A549 (cell line): ENCODE results near the gene JHY. TPM values are rescaled to one million over a fixed set of nuclear protein-coding genes. Genes with fewer than 3 reads are reported as not detected.
"Not testable (repeated sequence)": the region's sequence is repeated elsewhere in the genome, so short reads cannot be mapped to it uniquely, and the experiment has no call there.

Experiments used
- ATAC-seq, 2 experiments: fragments of 200-7000 bp in 1 of 2; fragments of >200 bp in 1 of 2; cut with Nextera tagmentation in 1 of 2; cut with Tn5 transposase in 1 of 2; 3 replicates each; pipeline versions ENCODE4 v1.8.0 to v1.9.1; 2018 to 2020; ENCODE audit warnings: mild to moderate bottlenecking in 1 of 2, moderate library complexity in 1 of 2
- CTCF ChIA-PET: fragments of 300-600 bp; sonication (Branson Sonifier 250); formaldehyde crosslinking; extraction: SDS; loops from one replicate; lab custom pipeline; 2021; ENCODE audit warnings: antibody characterized with exemption, inconsistent platforms; lab: Yijun Ruan, JAX
- POLR2A ChIA-PET: fragments of 350-600 bp; formaldehyde crosslinking; extraction: SDS; loops from one replicate; lab custom pipeline; 2021; ENCODE audit warnings: antibody characterized with exemption, inconsistent platforms; lab: Yijun Ruan, JAX
- DNase-seq, 2 experiments: peaks; one replicate each; pipeline versions ENCODE4 v3.0.0 to v3.0.0-alpha.2; 2011 to 2016; ENCODE audit warnings: low read depth in 1 of 2, low spot score in 1 of 2
- FAIRE-seq: peaks from 2 replicates; lab custom pipeline; 2011; peaks lifted over from hg19 to GRCh38; lab: Jason Lieb, UNC
- H3K27ac ChIP-seq, 2 experiments: fragments of >200 bp; sonication (Bioruptor Twin); formaldehyde crosslinking; 3 replicates each; pipeline ENCODE4 v1.5.1; 2016 to 2017
- H3K4me1 ChIP-seq: fragments of >200 bp; sonication (Bioruptor Twin); formaldehyde crosslinking; 3 replicates; pipeline ENCODE4 v1.6.1; 2016
- H3K4me2 ChIP-seq: fragments of >200 bp; sonication (Bioruptor Twin); formaldehyde crosslinking; 3 replicates; pipeline ENCODE4 v1.6.1; 2016
- H3K4me3 ChIP-seq: fragments of >200 bp; sonication (Bioruptor Twin); formaldehyde crosslinking; 3 replicates; pipeline ENCODE4 v1.5.1; 2016
- H3K9me3 ChIP-seq: fragments of >200 bp; sonication (Bioruptor Twin); formaldehyde crosslinking; 3 replicates; pipeline ENCODE4 v1.6.1; 2016
- CBX2 ChIP-seq: fragments of 200-600 bp; sonication (generic); IDR thresholded peaks from 2 replicates; pipeline ENCODE4 v1.6.1; 2016; ENCODE audit warnings: low read depth, mild to moderate bottlenecking, borderline replicate concordance
- CHD4 ChIP-seq: fragments of 200-600 bp; sonication (generic); IDR thresholded peaks from 2 replicates; pipeline ENCODE4 v1.6.1; 2016; ENCODE audit warnings: antibody characterized with exemption, mild to moderate bottlenecking, borderline replicate concordance
- FOXS1 ChIP-seq: fragments of 250-450 bp; sonication (Bioruptor Pico); IDR thresholded peaks from 2 replicates; pipeline ENCODE4 v1.5.0; 2020; ENCODE audit warnings: mild to moderate bottlenecking, moderate library complexity
- GATA3 ChIP-seq: IDR thresholded peaks from 2 replicates; pipeline ENCODE4 v1.6.1; 2012; ENCODE audit warnings: borderline replicate concordance
- HEYL ChIP-seq: fragments of 250-450 bp; sonication (Bioruptor Pico); IDR thresholded peaks from 2 replicates; pipeline ENCODE4 v1.8.0; 2021; ENCODE audit warnings: mild to moderate bottlenecking, moderate library complexity
- HOXB13 ChIP-seq: fragments of 250-450 bp; sonication (Bioruptor Pico); IDR thresholded peaks from 2 replicates; pipeline ENCODE4 v1.5.0; 2020; ENCODE audit warnings: low read depth, mild to moderate bottlenecking, moderate library complexity
- HOXB5 ChIP-seq: fragments of 250-450 bp; sonication (Bioruptor Pico); IDR thresholded peaks from 2 replicates; pipeline ENCODE4 v1.5.0; 2020; ENCODE audit warnings: mild to moderate bottlenecking, moderate library complexity
- JUN ChIP-seq, 2 experiments: fragments of >200 bp; sonication (Bioruptor Twin); formaldehyde crosslinking; IDR thresholded peaks; 2 replicates in 1 of 2; 3 replicates in 1 of 2; pipeline ENCODE4 v1.6.1; 2016 to 2017
- JUNB ChIP-seq: fragments of >200 bp; sonication (Bioruptor Twin); formaldehyde crosslinking; IDR thresholded peaks from 2 replicates; pipeline ENCODE4 v1.6.1; 2016
- MYC ChIP-seq: IDR thresholded peaks from 2 replicates; pipeline ENCODE4 v1.6.1; 2012; ENCODE audit warnings: mild to moderate bottlenecking, inconsistent platforms, low read length, improper control_type of control experiment, borderline replicate concordance
- NFE2L2 ChIP-seq: fragments of 150-350 bp; conservative IDR thresholded peaks from 2 replicates; pipeline ENCODE4 v1.6.1; 2014; ENCODE audit warnings: low read length
- NPAS2 ChIP-seq: fragments of 250-450 bp; sonication (Bioruptor Pico); IDR thresholded peaks from 2 replicates; pipeline ENCODE4 v1.8.0; 2022; ENCODE audit warnings: mild to moderate bottlenecking, moderate library complexity, borderline replicate concordance
- POLR2AphosphoS2 ChIP-seq: conservative IDR thresholded peaks from 2 replicates; pipeline ENCODE4 v1.6.1; 2012; ENCODE audit warnings: low read length, improper control_type of control experiment, inconsistent platforms
- SMC3 ChIP-seq: fragments of >200 bp; sonication (Bioruptor Twin); formaldehyde crosslinking; IDR thresholded peaks from 3 replicates; pipeline ENCODE4 v1.6.1; 2018; ENCODE audit warnings: inconsistent platforms
- TFCP2L1 ChIP-seq: fragments of 250-450 bp; sonication (Bioruptor Pico); IDR thresholded peaks from 2 replicates; pipeline ENCODE4 v1.5.0; 2021; ENCODE audit warnings: mild to moderate bottlenecking
- ZC3H11A ChIP-seq: fragments of 450-650 bp; IDR thresholded peaks from 2 replicates; pipeline ENCODE4 v1.6.1; 2014; ENCODE audit warnings: antibody characterized with exemption, mild to moderate bottlenecking
- ZSCAN20 ChIP-seq: fragments of 250-450 bp; sonication (Bioruptor Pico); IDR thresholded peaks from 2 replicates; pipeline ENCODE4 v1.8.0; 2022; ENCODE audit warnings: mild to moderate bottlenecking, moderate library complexity
- WGBS: methylation state at CpG from one replicate; pipeline ENCODE4 v1.1.6; 2017; ENCODE audit errors: missing lambda C conversion rate; 5-methylcytosine and 5-hydroxymethylcytosine counted together
- polyA plus RNA-seq, 4 experiments: library from polyadenylated mRNA; depleted of rRNA in 3 of 4; stranded (reverse); fragments of >200 nt; fragmentation: RNase III in 1 of 4; extraction: RNeasy Plus Mini Kit Qiagen cat#74134 plus additional on column Dnase treatment in 1 of 4; gene quantifications; 2 replicates in 3 of 4; 3 replicates in 1 of 4; pipeline ENCODE4 v1.2.3, GENCODE V29; 2011 to 2017
- TF ChIP-seq, protein P1 (sequence below): fragments of 150-350 bp; IDR thresholded peaks from 2 replicates; pipeline ENCODE4 v1.6.1; 2014; ENCODE audit warnings: low read depth, mild to moderate bottlenecking, low read length
- TF ChIP-seq, protein P2 (sequence below): fragments of 200-600 bp; sonication (generic); IDR thresholded peaks from 2 replicates; pipeline ENCODE4 v1.6.1; 2016; ENCODE audit warnings: antibody characterized with exemption, mild to moderate bottlenecking, moderate library complexity

JHY gene
- polyA plus RNA-seq, 2 of the 4 experiments (the other 2 are of a cell fraction), result 3.4 to 6.9 TPM

- no peak for TF ChIP-seq CHD4
- no peak for TF ChIP-seq NFE2L2
- TF ChIP-seq JUN (IDR thresholded peaks at IDR 0.05), result no peak
- TF ChIP-seq CBX2, result no peak
Observed at GRCh38 chr11:122853971-122854446, 28.6 kb upstream of the JHY start (continued).

GRCh38 chr11:122861631-122862030 lies 20.9 kb upstream of the JHY start:
- Histone ChIP-seq H3K4me2 (no peak overlapping the region), H3K4me1 (peaks cover 15% of the 10 kb centered on the region), H3K27ac (peak overlapping the region in 1 of 2 experiments; percentile 58; a peak in 2 of 6 replicates), H3K4me3 (no peak overlapping the region), H3K9me3 (no peaks in the 10 kb centered on the region)
- TF ChIP-seq ZSCAN20, result no peak
- no peak for TF ChIP-seq HOXB13 (CRISPR knock-in tag)
- no peak for TF ChIP-seq HEYL (CRISPR knock-in tag)
- TF ChIP-seq, protein P1, sequence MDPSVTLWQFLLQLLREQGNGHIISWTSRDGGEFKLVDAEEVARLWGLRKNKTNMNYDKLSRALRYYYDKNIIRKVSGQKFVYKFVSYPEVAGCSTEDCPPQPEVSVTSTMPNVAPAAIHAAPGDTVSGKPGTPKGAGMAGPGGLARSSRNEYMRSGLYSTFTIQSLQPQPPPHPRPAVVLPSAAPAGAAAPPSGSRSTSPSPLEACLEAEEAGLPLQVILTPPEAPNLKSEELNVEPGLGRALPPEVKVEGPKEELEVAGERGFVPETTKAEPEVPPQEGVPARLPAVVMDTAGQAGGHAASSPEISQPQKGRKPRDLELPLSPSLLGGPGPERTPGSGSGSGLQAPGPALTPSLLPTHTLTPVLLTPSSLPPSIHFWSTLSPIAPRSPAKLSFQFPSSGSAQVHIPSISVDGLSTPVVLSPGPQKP, result no peak
- no peak for TF ChIP-seq JUNB
- no peak for TF ChIP-seq TFCP2L1 (CRISPR knock-in tag)
- no peak for TF ChIP-seq POLR2AphosphoS2
- no peak for TF ChIP-seq SMC3
- TF ChIP-seq, protein P2, sequence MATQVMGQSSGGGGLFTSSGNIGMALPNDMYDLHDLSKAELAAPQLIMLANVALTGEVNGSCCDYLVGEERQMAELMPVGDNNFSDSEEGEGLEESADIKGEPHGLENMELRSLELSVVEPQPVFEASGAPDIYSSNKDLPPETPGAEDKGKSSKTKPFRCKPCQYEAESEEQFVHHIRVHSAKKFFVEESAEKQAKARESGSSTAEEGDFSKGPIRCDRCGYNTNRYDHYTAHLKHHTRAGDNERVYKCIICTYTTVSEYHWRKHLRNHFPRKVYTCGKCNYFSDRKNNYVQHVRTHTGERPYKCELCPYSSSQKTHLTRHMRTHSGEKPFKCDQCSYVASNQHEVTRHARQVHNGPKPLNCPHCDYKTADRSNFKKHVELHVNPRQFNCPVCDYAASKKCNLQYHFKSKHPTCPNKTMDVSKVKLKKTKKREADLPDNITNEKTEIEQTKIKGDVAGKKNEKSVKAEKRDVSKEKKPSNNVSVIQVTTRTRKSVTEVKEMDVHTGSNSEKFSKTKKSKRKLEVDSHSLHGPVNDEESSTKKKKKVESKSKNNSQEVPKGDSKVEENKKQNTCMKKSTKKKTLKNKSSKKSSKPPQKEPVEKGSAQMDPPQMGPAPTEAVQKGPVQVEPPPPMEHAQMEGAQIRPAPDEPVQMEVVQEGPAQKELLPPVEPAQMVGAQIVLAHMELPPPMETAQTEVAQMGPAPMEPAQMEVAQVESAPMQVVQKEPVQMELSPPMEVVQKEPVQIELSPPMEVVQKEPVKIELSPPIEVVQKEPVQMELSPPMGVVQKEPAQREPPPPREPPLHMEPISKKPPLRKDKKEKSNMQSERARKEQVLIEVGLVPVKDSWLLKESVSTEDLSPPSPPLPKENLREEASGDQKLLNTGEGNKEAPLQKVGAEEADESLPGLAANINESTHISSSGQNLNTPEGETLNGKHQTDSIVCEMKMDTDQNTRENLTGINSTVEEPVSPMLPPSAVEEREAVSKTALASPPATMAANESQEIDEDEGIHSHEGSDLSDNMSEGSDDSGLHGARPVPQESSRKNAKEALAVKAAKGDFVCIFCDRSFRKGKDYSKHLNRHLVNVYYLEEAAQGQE, result no peak
- TF ChIP-seq NPAS2 (CRISPR knock-in tag), result no peak
- ATAC-seq (no peak), DNase-seq (no peak), FAIRE-seq (no peak)
- WGBS, result 64% methylated on average over 3 of the region's 3 CpGs
- ChIA-PET POLR2A (no interaction called here), CTCF (interaction anchor here (0.8 to 9.3 kb wide), 3 partner anchors 12 to 400 kb away, joined by 3 to 177 read pairs (median 28); no protein-coding TSS in a partner anchor)

GRCh38 chr11:122862091-122862490 lies 20.5 kb upstream of the JHY start:
- Histone ChIP-seq H3K4me3 (no peak overlapping the region), H3K9me3 (no peaks in the 10 kb centered on the region), H3K27ac (peak overlapping the region in 1 of 2 experiments; percentile 58; a peak in 4 of 6 replicates), H3K4me1 (peaks cover 12% of the 10 kb centered on the region)
- 100% methylated on average over 1 of the region's 1 CpG for WGBS
- POLR2A ChIA-PET, result no interaction called here
- FAIRE-seq, result no peak
- TF ChIP-seq MYC (no peak), CHD4 (no peak), ZC3H11A (no peak), HOXB5 (no peak), GATA3 (no peak), FOXS1 (CRISPR knock-in tag) (no peak)
- TF ChIP-seq, all 56 proteins: peak for 0
- 0 out of 6 replicates have a peak, but pooled peaks of 1 of the 2 experiments have one; percentile 43 for ATAC-seq
- CTCF ChIA-PET, result interaction anchor here (0.6 to 9.3 kb wide), 8 partner anchors 9 to 400 kb away, joined by 3 to 177 read pairs (median 18); no protein-coding TSS in a partner anchor
- no peak for DNase-seq
- no peak overlapping the region for H3K4me2 ChIP-seq

GRCh38 chr11:122863154-122863553 lies 19.4 kb upstream of the JHY start:
- H3K9me3 ChIP-seq, H3K27ac ChIP-seq, DNase-seq, H3K4me3 ChIP-seq, H3K4me1 ChIP-seq, H3K4me2 ChIP-seq, FAIRE-seq, ATAC-seq: not testable (repeated sequence)
- CTCF ChIA-PET, result interaction anchor here (0.6 to 9.3 kb wide), 21 partner anchors 10 to 1133 kb away, joined by 3 to 177 read pairs (median 5); no protein-coding TSS in a partner anchor
- POLR2A ChIA-PET, result interaction anchor here (1.2 kb wide), 1 partner anchor 159 kb away, joined by 6 read pairs; no protein-coding TSS in a partner anchor
- WGBS, result 11% methylated on average over 1 of the region's 1 CpG
